Osteocyte (in vitro differentiated cells): Measurements from ENCODE around the gene BIRC7. TPM values are rescaled to one million over a fixed set of nuclear protein-coding genes. Genes with fewer than 3 reads are reported as not detected.

Experiments
- DNase-seq: peaks from one replicate; pipeline ENCODE4 v3.0.0; 2021; ENCODE audit warnings: mixed read lengths; ENCODE audit not compliant: unreplicated experiment; ENCODE audit errors: extremely low spot score
- H3K27ac Mint-ChIP-seq: one replicate; pipeline ENCODE4 v1.8.0; 2021; ENCODE audit warnings: mild to moderate bottlenecking, mixed read lengths; ENCODE audit not compliant: unreplicated experiment
- H3K27me3 Mint-ChIP-seq: one replicate; pipeline ENCODE4 v1.8.0; 2021; ENCODE audit warnings: mixed read lengths; ENCODE audit not compliant: unreplicated experiment
- H3K36me3 Mint-ChIP-seq: one replicate; pipeline ENCODE4 v1.8.0; 2021; ENCODE audit warnings: mixed read lengths; ENCODE audit not compliant: unreplicated experiment
- H3K4me1 Mint-ChIP-seq: one replicate; pipeline ENCODE4 v1.8.0; 2021; ENCODE audit warnings: mixed read lengths; ENCODE audit not compliant: unreplicated experiment
- H3K4me3 Mint-ChIP-seq: one replicate; pipeline ENCODE4 v1.8.0; 2021; ENCODE audit warnings: mild to moderate bottlenecking, moderate library complexity, mixed read lengths; ENCODE audit not compliant: unreplicated experiment
- H3K9me3 Mint-ChIP-seq: one replicate; pipeline ENCODE4 v1.8.0; 2021; ENCODE audit warnings: mixed read lengths; ENCODE audit not compliant: unreplicated experiment
- CTCF ChIP-seq: fragments of 200-600 bp; sonication (generic); IDR thresholded peaks from 2 replicates; pipeline ENCODE4 v1.5.0; 2021; ENCODE audit warnings: antibody characterized with exemption, mild to moderate bottlenecking, moderate library complexity
- total RNA-seq: library from RNA; stranded (reverse); gene quantifications from 2 replicates; pipeline ENCODE4 v1.2.1, GENCODE V29; 2021

BIRC7 gene
- total RNA-seq, 1 donor from 2014 or later: not detected

- TF ChIP-seq CTCF: no peak
- Mint-ChIP-seq H3K4me3 (peak overlapping the region; percentile 93), H3K36me3 (peaks cover 23% of the 10 kb centered on the region), H3K27me3 (no peaks in the 10 kb centered on the region), H3K9me3 (no peaks in the 10 kb centered on the region), H3K4me1 (peaks cover 36% of the 10 kb centered on the region), H3K27ac (no peak overlapping the region)
- no peak for DNase-seq
Measured at GRCh38 chr20:63214514-63214913, 21.2 kb upstream of the BIRC7 start.

- peaks cover 23% of the 10 kb centered on the region for H3K36me3 Mint-ChIP-seq
- H3K27me3 Mint-ChIP-seq: peaks cover 4% of the 10 kb centered on the region
- H3K4me1 Mint-ChIP-seq: peaks cover 36% of the 10 kb centered on the region
- peak overlapping the region; percentile 93 for H3K4me3 Mint-ChIP-seq
- no peak for DNase-seq
- TF ChIP-seq CTCF: peak; percentile 58
- peak overlapping the region; percentile 93 for H3K27ac Mint-ChIP-seq
- no peaks in the 10 kb centered on the region for H3K9me3 Mint-ChIP-seq
Measured at GRCh38 chr20:63215101-63216040, 20.3 kb upstream of the BIRC7 start.

GRCh38 chr20:63216041-63216848, 19.5 kb upstream of the BIRC7 start, which contains the start of gene YTHDF1:
YTHDF1 (minus strand) TSS chr20:63216131; CDS start chr20:63215892, 239 bp downstream.
- H3K4me3 Mint-ChIP-seq: peak within 1 kb of the TSS; percentile 93
- DNase-seq: peak; percentile 99
- peaks cover 9% of the 10 kb centered on the region for H3K27me3 Mint-ChIP-seq
- H3K27ac Mint-ChIP-seq: peak within 1 kb of the TSS; percentile 93
- peaks cover 33% of the 10 kb centered on the region for H3K4me1 Mint-ChIP-seq
- H3K36me3 Mint-ChIP-seq: peaks cover 22% of the 10 kb centered on the region
- H3K9me3 Mint-ChIP-seq: no peaks in the 10 kb centered on the region
- TF ChIP-seq CTCF: no peak

GRCh38 chr20:63216849-63217471, 18.7 kb upstream of the BIRC7 start:
- H3K27me3 Mint-ChIP-seq: peaks cover 9% of the 10 kb centered on the region
- no peak for DNase-seq
- peaks cover 20% of the 10 kb centered on the region for H3K36me3 Mint-ChIP-seq
- H3K4me1 Mint-ChIP-seq: peaks cover 33% of the 10 kb centered on the region
- no peak for TF ChIP-seq CTCF
- H3K4me3 Mint-ChIP-seq: peak overlapping the region; percentile 79
- H3K27ac Mint-ChIP-seq: peak overlapping the region; percentile 76
- H3K9me3 Mint-ChIP-seq: no peaks in the 10 kb centered on the region
